Measurements from ENCODE around the gene SEMA3A.

DNA sequence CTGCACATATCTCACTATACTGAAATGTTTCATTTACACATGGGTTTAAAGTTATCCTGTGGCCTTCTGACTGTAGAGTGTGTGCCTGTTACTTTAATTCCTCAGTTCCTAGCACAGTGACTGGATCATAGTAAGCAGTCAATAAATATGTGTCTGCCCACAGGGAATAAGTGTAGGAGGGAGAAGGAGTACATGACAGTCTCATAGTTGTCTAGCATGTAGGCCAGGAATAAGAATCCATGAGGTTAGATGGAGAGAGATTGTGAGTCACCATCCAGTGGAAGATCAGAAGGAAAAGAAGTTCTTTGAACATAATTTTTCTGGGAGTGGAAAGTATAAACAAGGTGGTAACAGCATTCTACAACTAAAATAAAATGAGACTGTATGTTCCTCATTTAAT lies 36.6 kb upstream of the SEMA3A start:
- TF ChIP-seq POLR2A (IDR thresholded peaks at IDR 0.05) (no peak), POLR2AphosphoS5 (IDR thresholded peaks at IDR 0.05) (no peak)
- TF ChIP-seq, protein P1, sequence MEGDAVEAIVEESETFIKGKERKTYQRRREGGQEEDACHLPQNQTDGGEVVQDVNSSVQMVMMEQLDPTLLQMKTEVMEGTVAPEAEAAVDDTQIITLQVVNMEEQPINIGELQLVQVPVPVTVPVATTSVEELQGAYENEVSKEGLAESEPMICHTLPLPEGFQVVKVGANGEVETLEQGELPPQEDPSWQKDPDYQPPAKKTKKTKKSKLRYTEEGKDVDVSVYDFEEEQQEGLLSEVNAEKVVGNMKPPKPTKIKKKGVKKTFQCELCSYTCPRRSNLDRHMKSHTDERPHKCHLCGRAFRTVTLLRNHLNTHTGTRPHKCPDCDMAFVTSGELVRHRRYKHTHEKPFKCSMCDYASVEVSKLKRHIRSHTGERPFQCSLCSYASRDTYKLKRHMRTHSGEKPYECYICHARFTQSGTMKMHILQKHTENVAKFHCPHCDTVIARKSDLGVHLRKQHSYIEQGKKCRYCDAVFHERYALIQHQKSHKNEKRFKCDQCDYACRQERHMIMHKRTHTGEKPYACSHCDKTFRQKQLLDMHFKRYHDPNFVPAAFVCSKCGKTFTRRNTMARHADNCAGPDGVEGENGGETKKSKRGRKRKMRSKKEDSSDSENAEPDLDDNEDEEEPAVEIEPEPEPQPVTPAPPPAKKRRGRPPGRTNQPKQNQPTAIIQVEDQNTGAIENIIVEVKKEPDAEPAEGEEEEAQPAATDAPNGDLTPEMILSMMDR (IDR thresholded peaks at IDR 0.05), result no peak

Measured in sigmoid colon (tissue), 4 donors.